Measurements from ENCODE around the gene GORASP1.

Gene GORASP1

DNA sequence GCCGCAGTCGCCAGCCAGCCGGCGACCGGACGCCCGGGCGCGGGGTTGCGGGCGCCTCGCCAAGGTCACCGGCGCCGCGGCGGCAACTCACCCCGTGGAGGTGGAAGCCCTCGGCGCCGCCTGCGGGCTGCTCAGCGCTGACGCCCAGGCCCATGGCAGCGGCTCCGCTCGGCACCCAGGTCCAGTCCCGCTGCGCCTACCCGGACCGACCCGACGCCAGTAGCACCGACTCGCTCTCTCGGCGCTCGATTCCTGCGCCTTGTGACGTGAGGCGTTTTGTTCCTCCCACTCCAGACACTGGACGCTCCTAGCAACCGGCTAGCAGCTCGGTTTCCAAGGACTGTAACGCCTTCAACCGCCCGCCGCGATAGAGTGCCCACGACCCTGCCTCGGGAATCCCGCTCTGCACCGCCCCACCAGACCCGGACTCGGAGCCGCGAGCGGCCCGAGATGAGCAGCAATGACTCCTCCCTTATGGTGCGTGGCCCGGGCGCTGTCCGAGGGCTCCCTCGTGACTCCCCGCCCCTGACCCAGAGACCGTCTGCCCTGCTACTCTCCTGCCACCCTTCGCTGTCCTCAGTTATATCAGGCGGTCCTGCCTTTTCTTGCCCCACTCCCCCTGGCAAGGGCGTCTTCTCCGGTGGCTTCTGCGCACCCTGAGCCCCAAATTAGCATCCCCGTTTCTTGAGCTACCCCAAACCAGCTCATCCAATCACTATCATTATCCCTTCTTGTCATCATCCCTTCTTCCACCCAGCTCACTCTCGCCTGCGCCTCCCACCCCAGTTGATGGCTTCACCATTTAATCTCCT is at the start of gene GORASP1, which contains the start of gene TTC21A:
TSS of gene GORASP1 (minus strand) at position 240 of the 812 bp plus-strand sequence. CDS start at position 154, 86 bp downstream.
TSS of gene TTC21A (plus strand) at position 293 of the 812 bp plus-strand sequence. CDS start at position 451, 158 bp downstream.
- Mint-ChIP-seq H3K36me3 (no peaks in the 10 kb centered on the region), H3K4me1 (peaks cover 50% of the 10 kb centered on the region), H3K4me3 (peak within 1 kb of the TSS; percentile 89), H3K9me3 (no peaks in the 10 kb centered on the region), H3K27ac (peak within 1 kb of the TSS; percentile 62), H3K27me3 (no peaks in the 10 kb centered on the region)

DNA sequence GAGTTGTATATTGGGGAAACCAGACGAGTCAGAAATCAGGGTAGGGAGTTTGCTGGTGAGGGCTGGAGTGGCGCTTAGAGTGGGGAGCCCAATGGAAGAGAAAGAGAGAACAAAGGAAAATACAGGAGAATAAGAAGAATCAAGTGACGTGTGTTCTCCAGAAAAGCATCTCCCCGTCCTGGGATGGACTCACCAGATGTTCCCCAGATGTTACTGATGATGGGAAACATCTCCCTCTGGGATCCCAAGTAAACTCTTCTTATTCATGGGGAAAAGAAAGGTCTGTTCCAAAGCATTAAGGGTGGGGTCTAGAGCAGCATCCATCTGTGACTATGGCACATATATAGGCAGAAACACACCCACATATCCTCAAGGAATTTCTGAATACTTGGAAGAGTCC is 49.0 kb upstream of the GORASP1 start:
- peaks cover 18% of the 10 kb centered on the region for H3K4me1 Mint-ChIP-seq
- no peaks in the 10 kb centered on the region for H3K27me3 Mint-ChIP-seq
- peaks cover 9% of the 10 kb centered on the region for H3K36me3 Mint-ChIP-seq
- H3K9me3 Mint-ChIP-seq, result no peaks in the 10 kb centered on the region
- H3K27ac Mint-ChIP-seq, result peak overlapping the region; percentile 5
- H3K4me3 Mint-ChIP-seq, result no peak overlapping the region

DNA sequence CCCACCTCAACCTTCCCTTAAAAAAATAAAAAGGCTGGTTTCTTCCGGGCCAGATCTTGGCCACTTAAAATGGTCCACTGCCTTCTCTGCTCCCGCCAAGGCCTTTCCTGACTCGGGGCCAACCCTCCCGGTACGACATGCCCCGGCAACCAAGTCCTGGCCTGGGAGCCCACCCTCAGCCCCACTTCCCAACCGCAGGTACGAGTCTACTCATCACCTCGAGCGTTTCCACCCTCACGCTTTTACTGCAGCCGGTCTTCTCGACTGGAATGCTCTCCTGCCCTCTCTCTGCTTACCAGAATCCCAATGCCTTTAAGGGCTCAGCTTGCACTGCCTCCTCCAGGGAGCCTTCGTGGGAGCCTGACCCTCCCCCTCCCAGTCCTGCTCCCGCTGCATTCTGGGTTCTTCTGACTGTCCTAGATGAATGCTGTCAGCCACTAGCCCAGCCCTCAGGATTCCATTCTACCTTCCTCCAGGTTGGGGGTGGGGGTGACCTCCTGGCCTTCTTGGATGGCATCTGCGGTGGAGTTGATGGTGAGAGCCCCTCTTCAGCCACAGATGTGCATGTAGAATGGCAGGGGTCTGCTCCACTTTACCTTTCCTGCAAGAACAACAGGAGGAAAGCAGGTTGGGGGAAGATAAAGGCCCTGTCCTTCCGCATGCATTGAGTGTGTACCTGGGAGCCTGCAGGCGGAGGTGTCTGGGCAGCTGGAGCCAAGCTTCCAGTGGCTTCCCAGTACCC is 47.0 kb upstream of the GORASP1 start:
- Mint-ChIP-seq H3K4me1 (peaks cover 37% of the 10 kb centered on the region), H3K9me3 (no peaks in the 10 kb centered on the region), H3K27me3 (no peaks in the 10 kb centered on the region), H3K36me3 (peaks cover 11% of the 10 kb centered on the region), H3K4me3 (peak overlapping the region; percentile 81), H3K27ac (peak overlapping the region; percentile 94)

DNA sequence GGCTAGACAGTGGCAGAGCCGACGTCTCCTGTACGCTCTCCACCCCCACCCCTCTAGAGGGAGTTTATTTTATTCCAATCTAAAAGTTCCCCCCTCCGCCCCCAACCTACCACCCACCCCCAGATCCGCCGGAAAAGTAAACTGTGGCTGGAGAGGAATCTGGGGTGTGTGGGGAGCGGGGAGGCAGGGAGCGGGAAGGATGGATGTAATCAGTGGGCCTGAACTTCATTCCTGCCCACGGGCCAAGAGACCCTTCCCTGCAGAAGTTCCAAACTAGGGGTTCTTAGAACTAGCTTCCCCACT is 46.5 kb upstream of the GORASP1 start:
- H3K4me3 Mint-ChIP-seq, result peak overlapping the region; percentile 81
- peaks cover 14% of the 10 kb centered on the region for H3K36me3 Mint-ChIP-seq
- no peaks in the 10 kb centered on the region for H3K27me3 Mint-ChIP-seq
- H3K4me1 Mint-ChIP-seq, result peaks cover 43% of the 10 kb centered on the region
- H3K27ac Mint-ChIP-seq, result peak overlapping the region; percentile 94
- H3K9me3 Mint-ChIP-seq, result no peaks in the 10 kb centered on the region

DNA sequence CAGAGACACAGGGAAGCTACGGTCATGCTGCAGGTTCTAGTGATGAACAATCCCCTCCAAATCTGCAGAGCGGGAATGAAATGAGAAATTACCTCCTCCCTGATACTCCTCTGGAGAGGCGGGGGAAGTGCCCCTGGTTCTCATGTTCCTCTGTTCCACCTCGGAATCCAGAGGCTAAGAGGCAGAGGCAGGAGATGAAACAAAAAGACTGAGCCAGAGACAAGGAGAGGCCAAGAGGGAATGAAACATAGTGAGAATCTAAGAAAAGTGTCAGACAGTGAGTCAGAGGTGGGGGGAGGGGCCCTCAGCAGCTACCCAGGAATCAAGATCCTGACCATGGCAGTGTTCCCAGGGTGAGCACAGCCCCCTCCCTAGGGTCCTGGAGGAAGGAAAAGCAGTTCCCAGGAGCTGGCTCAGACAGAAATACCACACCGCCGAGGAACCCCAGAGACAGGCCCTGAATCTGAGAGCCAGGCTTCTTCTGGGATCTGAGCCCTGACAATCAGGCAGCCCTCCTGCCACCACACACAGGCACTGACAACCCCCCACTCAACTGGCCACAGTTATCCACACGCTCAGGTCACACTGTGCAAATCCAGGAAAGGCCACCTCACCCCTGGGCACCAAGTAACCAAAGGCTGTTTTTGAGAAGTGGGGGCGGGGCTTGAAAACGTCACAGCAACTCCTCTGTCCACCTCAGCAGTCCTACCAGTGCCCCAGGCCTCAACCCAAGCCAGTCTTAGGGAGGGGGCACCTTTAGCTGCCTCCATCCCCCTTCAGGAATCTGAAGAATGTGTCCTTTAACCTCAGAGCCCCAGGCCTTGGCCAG is 43.6 kb upstream of the GORASP1 start:
- peak overlapping the region; percentile 98 for H3K27ac Mint-ChIP-seq
- H3K4me3 Mint-ChIP-seq, result peak overlapping the region; percentile 97
- H3K27me3 Mint-ChIP-seq, result no peaks in the 10 kb centered on the region
- peaks cover 29% of the 10 kb centered on the region for H3K36me3 Mint-ChIP-seq
- H3K4me1 Mint-ChIP-seq, result peaks cover 72% of the 10 kb centered on the region
- H3K9me3 Mint-ChIP-seq, result no peaks in the 10 kb centered on the region

DNA sequence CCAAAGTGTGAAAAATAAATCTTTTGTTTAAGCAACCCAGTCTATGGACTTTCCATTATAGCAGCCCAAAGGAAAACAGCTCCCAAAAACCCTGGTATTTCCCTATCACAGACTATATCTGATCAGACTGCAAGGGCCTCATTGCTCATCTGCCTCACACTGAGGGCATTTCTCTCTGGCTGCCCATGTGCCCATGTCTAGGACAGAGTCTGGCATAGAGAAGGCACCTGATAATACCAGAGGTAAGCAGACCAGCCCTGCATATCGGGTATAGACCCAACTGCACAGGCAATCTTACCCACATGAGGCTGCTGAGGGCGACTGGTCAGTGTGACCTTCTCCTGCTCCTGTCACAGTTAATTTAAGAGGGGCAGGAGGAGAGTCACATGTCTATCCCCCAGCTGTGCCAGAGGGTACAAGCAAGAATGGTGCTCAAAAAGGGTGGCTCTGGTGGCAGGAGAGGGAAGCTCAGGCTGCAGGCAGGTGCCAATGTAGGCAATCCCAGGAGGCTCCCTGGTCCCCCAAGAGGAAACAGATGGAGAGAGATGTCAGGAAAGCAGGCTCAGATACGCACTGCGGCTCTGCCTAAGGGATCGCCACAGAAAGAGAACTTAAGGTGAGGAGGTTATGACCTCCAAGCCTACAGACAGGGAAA is 42.8 kb upstream of the GORASP1 start:
- Mint-ChIP-seq H3K9me3 (no peaks in the 10 kb centered on the region), H3K4me1 (peaks cover 76% of the 10 kb centered on the region), H3K36me3 (peaks cover 29% of the 10 kb centered on the region), H3K27me3 (no peaks in the 10 kb centered on the region), H3K4me3 (peak overlapping the region; percentile 97), H3K27ac (peak overlapping the region; percentile 98)

DNA sequence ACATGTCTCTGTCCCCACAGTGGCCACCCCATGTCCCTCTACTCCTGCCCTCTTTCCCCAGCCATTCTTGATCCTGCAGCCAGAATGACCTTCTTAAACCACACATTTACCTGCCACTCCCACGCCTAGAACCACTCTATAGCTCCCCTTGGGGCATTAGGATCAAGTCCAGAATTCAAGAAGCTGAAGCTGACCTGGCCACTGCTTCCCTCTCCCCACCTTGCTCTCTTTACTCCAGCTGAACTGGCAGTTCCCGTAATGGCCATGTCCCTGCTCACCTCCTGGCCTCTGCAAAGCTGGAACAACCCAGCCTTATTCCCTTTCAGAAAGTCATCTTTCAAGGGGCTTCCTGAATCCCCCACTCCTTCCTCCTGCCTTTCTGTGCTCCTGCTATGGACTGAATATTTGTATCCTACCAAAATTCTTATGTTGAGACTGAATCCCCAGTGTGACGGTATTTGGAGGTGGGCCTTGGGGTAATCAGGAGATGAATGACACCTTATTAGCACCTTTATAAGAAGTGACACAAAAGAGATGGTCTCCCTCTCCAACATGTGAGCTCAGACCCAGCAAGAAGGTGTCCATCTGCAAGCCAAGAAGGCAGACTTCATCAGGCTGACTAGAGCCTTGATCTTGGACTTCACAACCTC is 42.2 kb upstream of the GORASP1 start:
- Mint-ChIP-seq H3K27ac (peak overlapping the region; percentile 98), H3K4me3 (peak overlapping the region; percentile 97), H3K27me3 (no peaks in the 10 kb centered on the region), H3K9me3 (no peaks in the 10 kb centered on the region), H3K36me3 (peaks cover 30% of the 10 kb centered on the region), H3K4me1 (peaks cover 75% of the 10 kb centered on the region)

DNA sequence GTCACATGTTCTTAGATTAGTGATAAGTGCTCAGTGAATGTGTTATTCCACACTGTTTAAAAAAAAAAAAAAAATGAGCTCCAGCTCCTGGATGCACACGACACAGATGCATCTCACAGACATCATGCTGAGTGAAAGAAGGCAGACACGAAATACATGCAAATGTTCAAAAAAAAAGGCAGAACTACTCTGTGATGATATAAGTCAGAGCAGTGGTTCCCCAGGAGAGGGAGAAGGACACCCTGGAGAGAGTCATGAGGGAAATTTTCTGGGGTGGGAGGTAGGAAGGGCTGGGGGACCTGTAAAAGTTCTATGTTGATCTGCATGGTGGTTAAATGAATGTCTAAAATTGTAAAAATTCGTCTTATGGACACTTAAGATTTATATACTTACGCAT is 41.6 kb upstream of the GORASP1 start:
- H3K36me3 Mint-ChIP-seq, result peaks cover 33% of the 10 kb centered on the region
- H3K9me3 Mint-ChIP-seq, result no peaks in the 10 kb centered on the region
- peak overlapping the region; percentile 98 for H3K27ac Mint-ChIP-seq
- H3K4me1 Mint-ChIP-seq, result peaks cover 75% of the 10 kb centered on the region
- H3K4me3 Mint-ChIP-seq, result peak overlapping the region; percentile 97
- H3K27me3 Mint-ChIP-seq, result no peaks in the 10 kb centered on the region

DNA sequence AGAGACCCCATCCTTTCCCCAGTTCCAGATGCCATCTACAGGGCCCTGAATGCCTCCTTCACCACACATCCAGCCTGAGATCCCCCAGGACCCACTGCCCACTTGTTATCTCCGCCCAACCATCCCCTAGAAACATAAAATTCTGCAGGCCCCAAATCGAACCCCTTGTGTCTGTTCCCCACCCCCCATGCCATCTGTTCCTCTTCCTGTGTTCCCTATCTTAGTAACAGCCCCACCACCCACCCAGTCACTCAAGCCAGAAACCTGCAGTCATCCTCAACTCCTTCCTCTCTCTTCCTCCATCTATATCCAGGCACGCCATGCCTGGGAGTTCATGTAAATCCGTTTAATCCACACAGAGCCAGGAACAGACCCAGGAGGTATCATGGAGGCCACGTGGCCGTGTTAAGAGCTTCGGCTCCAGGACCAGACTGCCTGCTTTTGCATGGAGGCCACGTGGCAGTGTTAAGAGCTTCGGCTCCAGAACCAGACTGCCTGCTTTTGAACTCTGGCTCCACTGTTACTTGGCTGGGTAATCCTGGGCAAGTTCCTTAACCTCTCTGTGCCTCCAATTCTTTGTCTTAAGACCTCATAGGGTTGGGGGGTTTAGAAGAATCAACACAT is 41.1 kb upstream of the GORASP1 start:
- H3K36me3 Mint-ChIP-seq, result peaks cover 34% of the 10 kb centered on the region
- no peaks in the 10 kb centered on the region for H3K27me3 Mint-ChIP-seq
- no peaks in the 10 kb centered on the region for H3K9me3 Mint-ChIP-seq
- H3K4me3 Mint-ChIP-seq, result peak overlapping the region; percentile 97
- H3K4me1 Mint-ChIP-seq, result peaks cover 75% of the 10 kb centered on the region
- peak overlapping the region; percentile 98 for H3K27ac Mint-ChIP-seq

DNA sequence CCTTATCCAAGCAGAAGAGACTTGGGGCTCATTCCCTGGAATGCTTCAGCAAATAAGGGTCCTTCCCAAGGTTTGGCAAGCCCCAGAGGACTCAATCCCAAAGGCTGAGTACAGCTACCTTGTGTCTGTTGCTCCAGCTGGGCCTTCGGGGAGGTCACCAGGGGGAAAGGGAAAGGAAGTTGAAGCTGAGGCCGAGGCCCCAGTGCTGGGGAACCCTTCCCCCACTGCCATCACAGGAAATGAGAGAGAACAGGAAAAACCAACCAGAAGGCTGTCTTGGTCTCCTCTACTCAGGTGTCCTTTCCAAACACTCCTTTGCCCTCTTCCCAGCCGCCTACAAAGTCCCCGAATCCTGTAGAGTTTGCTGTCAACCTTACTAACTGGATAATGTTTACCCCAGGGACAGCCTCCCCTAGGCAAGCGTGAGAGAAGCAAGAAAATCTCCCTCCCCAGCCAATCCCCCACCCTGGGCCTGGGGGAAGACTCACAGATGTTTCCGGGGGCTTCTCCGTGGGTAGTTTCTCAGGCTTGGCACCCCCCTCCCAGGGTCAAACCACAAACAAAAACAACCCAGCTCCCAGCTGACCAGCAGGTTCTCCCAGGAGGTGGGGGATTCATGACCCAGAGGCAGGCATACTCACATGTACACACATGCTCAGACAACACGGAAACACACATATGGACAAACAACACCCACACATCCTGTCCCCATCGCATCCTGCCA is 40.4 kb upstream of the GORASP1 start:
- peaks cover 36% of the 10 kb centered on the region for H3K36me3 Mint-ChIP-seq
- H3K9me3 Mint-ChIP-seq, result no peaks in the 10 kb centered on the region
- peaks cover 78% of the 10 kb centered on the region for H3K4me1 Mint-ChIP-seq
- H3K27me3 Mint-ChIP-seq, result no peaks in the 10 kb centered on the region
- H3K27ac Mint-ChIP-seq, result peak overlapping the region; percentile 98
- peak overlapping the region; percentile 97 for H3K4me3 Mint-ChIP-seq

DNA sequence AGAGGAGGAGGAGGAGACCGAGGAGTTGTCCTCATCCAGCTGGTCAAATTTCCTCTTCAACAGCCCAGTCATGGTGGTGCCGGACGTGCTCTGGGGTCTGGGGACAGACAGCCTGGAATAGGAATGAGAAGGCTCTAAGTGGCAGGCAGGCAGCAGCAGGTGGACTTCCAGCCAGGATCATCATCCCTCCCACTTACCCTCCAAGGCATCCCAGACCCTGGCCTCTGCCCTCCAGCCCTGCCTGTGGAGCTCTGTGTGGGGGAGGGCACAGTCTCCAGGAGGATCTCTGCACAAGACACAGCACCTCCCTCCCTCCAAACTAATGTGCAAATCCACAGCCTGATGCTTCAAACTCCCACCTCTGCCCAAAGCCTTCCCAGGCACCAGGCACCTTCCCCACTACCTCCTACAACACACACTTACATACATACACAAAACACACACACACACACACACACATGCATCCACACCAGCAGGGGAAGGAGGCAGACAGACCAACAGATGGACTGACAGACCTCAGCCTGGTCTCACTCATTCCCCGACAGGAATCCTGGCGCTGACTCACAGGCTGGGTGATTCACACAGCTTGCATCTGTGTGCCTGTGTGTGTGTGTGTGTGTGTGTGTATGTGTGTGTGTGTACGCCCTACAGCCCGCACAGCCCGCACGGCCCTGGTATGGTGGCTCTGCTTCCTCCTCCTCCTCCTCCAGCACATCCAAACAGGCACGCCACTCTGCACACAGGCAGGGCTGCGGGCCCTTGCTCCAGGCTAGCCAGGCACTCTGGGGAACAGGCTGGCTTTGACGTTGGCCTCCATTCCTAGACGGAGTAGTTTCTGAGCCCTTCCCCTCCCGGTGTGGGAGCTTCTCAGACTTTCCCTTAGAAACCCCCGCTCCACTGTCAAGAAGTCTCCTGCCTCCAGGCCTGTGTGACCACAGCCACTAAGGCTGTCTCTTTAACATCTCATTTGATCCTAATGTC is 39.5 kb upstream of the GORASP1 start:
- Mint-ChIP-seq H3K36me3 (peaks cover 33% of the 10 kb centered on the region), H3K27me3 (no peaks in the 10 kb centered on the region), H3K27ac (peak overlapping the region; percentile 98), H3K4me3 (peak overlapping the region; percentile 97), H3K4me1 (peaks cover 76% of the 10 kb centered on the region), H3K9me3 (no peaks in the 10 kb centered on the region)

DNA sequence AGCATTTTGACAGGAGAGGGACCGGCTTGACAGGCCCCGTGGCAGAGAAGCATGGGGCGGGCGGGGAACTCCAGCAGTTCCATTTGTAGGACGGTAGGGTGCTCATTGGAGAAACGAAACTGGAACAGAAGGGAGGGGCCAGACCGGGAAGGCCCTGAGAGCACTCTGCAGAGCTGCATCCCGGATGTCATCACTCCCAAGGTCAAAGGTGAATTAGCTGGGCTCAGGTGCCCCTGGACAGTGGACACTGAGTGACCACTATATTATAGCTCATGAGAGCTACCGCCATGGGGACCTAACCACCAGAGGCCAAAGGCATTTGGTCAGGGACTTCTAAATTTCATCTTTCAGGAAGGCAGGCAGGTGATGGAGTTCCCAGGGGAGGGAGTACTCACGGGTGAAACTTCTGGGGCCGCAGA is 38.7 kb upstream of the GORASP1 start:
- Mint-ChIP-seq H3K4me1 (peaks cover 70% of the 10 kb centered on the region), H3K36me3 (peaks cover 34% of the 10 kb centered on the region), H3K9me3 (no peaks in the 10 kb centered on the region), H3K27me3 (no peaks in the 10 kb centered on the region), H3K4me3 (peak overlapping the region; percentile 97), H3K27ac (no peak overlapping the region)

Measured in activated naive CD4-positive, alpha-beta T cell treated with anti-CD3 and anti-CD28 coated beads, Interleukin-2, amount 50 U/mL, for 24 hours (primary cell).